Nephron (organoid): ENCODE data around the gene DTNB.
A peak's percentile ranks its signal among the peaks of the same experiment; 100 is the strongest.

Experiments used
- H3K27ac Mint-ChIP-seq, 3 experiments: 2 replicates each; pipeline ENCODE4 v1.8.0; 2020; ENCODE audit warnings: mixed read lengths in 3 of 3, mild to moderate bottlenecking in 2 of 3, moderate library complexity in 1 of 3
- H3K27me3 Mint-ChIP-seq: 2 replicates; pipeline ENCODE4 v1.8.0; 2021; ENCODE audit warnings: low read depth, mild to moderate bottlenecking, moderate library complexity, mixed read lengths
- H3K36me3 Mint-ChIP-seq: 2 replicates; pipeline ENCODE4 v1.8.0; 2020; ENCODE audit warnings: low read depth, mixed read lengths
- H3K4me1 Mint-ChIP-seq: 2 replicates; pipeline ENCODE4 v1.8.0; 2020; ENCODE audit warnings: mixed read lengths
- H3K4me3 Mint-ChIP-seq, 3 experiments: 2 replicates each; pipeline ENCODE4 v1.8.0; 2020; ENCODE audit warnings: mild to moderate bottlenecking in 3 of 3, mixed read lengths in 3 of 3, moderate library complexity in 2 of 3
- H3K9me3 Mint-ChIP-seq: 2 replicates; pipeline ENCODE4 v1.8.0; 2020; ENCODE audit warnings: mixed read lengths
- TF ChIP-seq, protein P1 (sequence below), 3 experiments: fragments of 200-600 bp; sonication (generic); IDR thresholded peaks; one replicate each; pipeline ENCODE4 v1.5.0; 2021; ENCODE audit warnings: antibody characterized with exemption in 3 of 3; ENCODE audit not compliant: unreplicated experiment in 3 of 3

The DTNB gene

DNA sequence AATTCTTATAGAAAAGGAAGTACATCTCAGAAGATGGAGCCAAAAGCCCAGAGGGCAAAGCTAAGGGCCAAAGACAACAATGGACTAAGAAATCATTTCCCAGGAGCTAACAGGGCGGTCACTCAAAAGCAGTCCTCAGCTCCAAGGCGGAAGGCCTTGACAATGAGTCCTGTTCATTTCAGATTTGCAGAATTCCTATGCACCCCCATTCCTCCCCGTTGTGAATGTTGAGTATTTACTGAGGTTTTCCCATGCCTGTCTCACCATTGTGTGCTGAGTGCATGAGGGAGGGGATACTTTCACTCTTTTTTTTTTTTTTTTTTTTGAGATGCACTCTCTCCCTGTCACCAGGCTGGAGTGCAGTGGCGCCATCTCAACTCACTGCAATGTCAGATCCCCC is 18.8 kb upstream of the DTNB start:
- Mint-ChIP-seq H3K27me3 (no peaks in the 10 kb centered on the region), H3K4me1 (no peaks in the 10 kb centered on the region), H3K36me3 (no peaks in the 10 kb centered on the region), H3K4me3 (no peak overlapping the region), H3K9me3 (no peaks in the 10 kb centered on the region), H3K27ac (no peak overlapping the region)
- TF ChIP-seq, protein P1, sequence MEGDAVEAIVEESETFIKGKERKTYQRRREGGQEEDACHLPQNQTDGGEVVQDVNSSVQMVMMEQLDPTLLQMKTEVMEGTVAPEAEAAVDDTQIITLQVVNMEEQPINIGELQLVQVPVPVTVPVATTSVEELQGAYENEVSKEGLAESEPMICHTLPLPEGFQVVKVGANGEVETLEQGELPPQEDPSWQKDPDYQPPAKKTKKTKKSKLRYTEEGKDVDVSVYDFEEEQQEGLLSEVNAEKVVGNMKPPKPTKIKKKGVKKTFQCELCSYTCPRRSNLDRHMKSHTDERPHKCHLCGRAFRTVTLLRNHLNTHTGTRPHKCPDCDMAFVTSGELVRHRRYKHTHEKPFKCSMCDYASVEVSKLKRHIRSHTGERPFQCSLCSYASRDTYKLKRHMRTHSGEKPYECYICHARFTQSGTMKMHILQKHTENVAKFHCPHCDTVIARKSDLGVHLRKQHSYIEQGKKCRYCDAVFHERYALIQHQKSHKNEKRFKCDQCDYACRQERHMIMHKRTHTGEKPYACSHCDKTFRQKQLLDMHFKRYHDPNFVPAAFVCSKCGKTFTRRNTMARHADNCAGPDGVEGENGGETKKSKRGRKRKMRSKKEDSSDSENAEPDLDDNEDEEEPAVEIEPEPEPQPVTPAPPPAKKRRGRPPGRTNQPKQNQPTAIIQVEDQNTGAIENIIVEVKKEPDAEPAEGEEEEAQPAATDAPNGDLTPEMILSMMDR (IDR thresholded peaks at IDR 0.05; ENCODE audit: unreplicated experiment in 3 of 3): no peak

GRCh38 chr2:25690058-25690457 is 16.7 kb upstream of the DTNB start:
- TF ChIP-seq, protein P1 (IDR thresholded peaks at IDR 0.05; ENCODE audit: unreplicated experiment in 3 of 3): no peak
- no peaks in the 10 kb centered on the region for H3K27me3 Mint-ChIP-seq
- H3K27ac Mint-ChIP-seq: no peak overlapping the region
- H3K36me3 Mint-ChIP-seq: no peaks in the 10 kb centered on the region
- no peak overlapping the region for H3K4me3 Mint-ChIP-seq
- no peaks in the 10 kb centered on the region for H3K4me1 Mint-ChIP-seq
- H3K9me3 Mint-ChIP-seq: no peaks in the 10 kb centered on the region

GRCh38 chr2:25688236-25688635 is 14.9 kb upstream of the DTNB start:
- Mint-ChIP-seq H3K36me3 (no peaks in the 10 kb centered on the region), H3K4me1 (peaks cover 11% of the 10 kb centered on the region), H3K9me3 (no peaks in the 10 kb centered on the region), H3K27me3 (no peaks in the 10 kb centered on the region), H3K27ac (no peak overlapping the region), H3K4me3 (no peak overlapping the region)
- TF ChIP-seq, protein P1 (IDR thresholded peaks at IDR 0.05; ENCODE audit: unreplicated experiment in 3 of 3): no peak

- no peak overlapping the region for H3K4me3 Mint-ChIP-seq
- peaks cover 11% of the 10 kb centered on the region for H3K4me1 Mint-ChIP-seq
- TF ChIP-seq, protein P1 (IDR thresholded peaks at IDR 0.05; ENCODE audit: unreplicated experiment in 3 of 3): no peak
- no peaks in the 10 kb centered on the region for H3K36me3 Mint-ChIP-seq
- H3K9me3 Mint-ChIP-seq: no peaks in the 10 kb centered on the region
- no peaks in the 10 kb centered on the region for H3K27me3 Mint-ChIP-seq
- H3K27ac Mint-ChIP-seq: peak overlapping the region in 1 of 3 experiments; percentile 55
Observed at GRCh38 chr2:25685741-25686140, 12.4 kb upstream of the DTNB start.

GRCh38 chr2:25684577-25685473 is 11.4 kb upstream of the DTNB start:
- Mint-ChIP-seq H3K27me3 (no peaks in the 10 kb centered on the region), H3K4me3 (no peak overlapping the region), H3K4me1 (peaks cover 11% of the 10 kb centered on the region), H3K9me3 (no peaks in the 10 kb centered on the region), H3K27ac (peak overlapping the region in 2 of 3 experiments; percentile 10 to 55), H3K36me3 (no peaks in the 10 kb centered on the region)
- TF ChIP-seq, protein P1 (IDR thresholded peaks at IDR 0.05; ENCODE audit: unreplicated experiment in 3 of 3): no peak

GRCh38 chr2:25682082-25682481 is 8.7 kb upstream of the DTNB start:
- peaks cover 11% of the 10 kb centered on the region for H3K4me1 Mint-ChIP-seq
- no peak overlapping the region for H3K4me3 Mint-ChIP-seq
- TF ChIP-seq, protein P1 (IDR thresholded peaks at IDR 0.05; ENCODE audit: unreplicated experiment in 3 of 3): no peak
- no peaks in the 10 kb centered on the region for H3K9me3 Mint-ChIP-seq
- peaks cover 4% of the 10 kb centered on the region for H3K27me3 Mint-ChIP-seq
- H3K27ac Mint-ChIP-seq: no peak overlapping the region
- no peaks in the 10 kb centered on the region for H3K36me3 Mint-ChIP-seq
